Esophagus squamous epithelium (tissue), 5 donors: ENCODE results near the gene WDR1. TPM values are rescaled to one million over a fixed set of nuclear protein-coding genes. Genes with fewer than 3 reads are reported as not detected.

Experiments used
- DNase-seq: peaks from one replicate; lab custom pipeline; 2025; lab: John Stamatoyannopoulos, UW
- H3K27ac ChIP-seq, 4 donors: fragments of 200-600 bp; sonication (generic); one replicate each; pipeline ENCODE4 v1.5.1; 2016 to 2019; ENCODE audit warnings: mild to moderate bottlenecking in 1 of 4
- H3K27me3 ChIP-seq, 4 donors: fragments of 200-600 bp; sonication (generic); 1 replicate in 3 of 4; 2 replicates in 1 of 4; pipeline versions ENCODE4 v1.5.1 to v1.6.0; 2017 to 2021; ENCODE audit warnings: antibody characterized with exemption in 1 of 4
- H3K36me3 ChIP-seq, 3 donors: fragments of 200-600 bp; sonication (generic); one replicate each; pipeline ENCODE4 v1.5.1; 2016 to 2019
- H3K4me1 ChIP-seq, 3 donors: fragments of 200-600 bp; sonication (generic); one replicate each; pipeline ENCODE4 v1.5.1; 2017 to 2019
- H3K4me3 ChIP-seq, 4 donors: fragments of 200-600 bp; sonication (generic); 1 replicate in 3 of 4; 2 replicates in 1 of 4; pipeline ENCODE4 v1.5.1; 2016 to 2019; ENCODE audit warnings: mild to moderate bottlenecking in 2 of 4, moderate library complexity in 1 of 4
- H3K9me3 ChIP-seq, 3 donors: fragments of 200-600 bp; sonication (generic); one replicate each; pipeline ENCODE4 v1.5.1; 2016 to 2019
- POLR2A ChIP-seq, 4 donors: fragments of 450-650 bp; IDR thresholded peaks; one replicate each; pipeline ENCODE4 v1.6.1; 2017; ENCODE audit warnings: antibody characterized with exemption in 4 of 4, mild to moderate bottlenecking in 4 of 4, moderate library complexity in 3 of 4
- WGBS, 2 donors: methylation state at CpG; one replicate each; pipeline ENCODE4 v1.1.5; 2018; 5-methylcytosine and 5-hydroxymethylcytosine counted together
- intact Hi-C: fragments of 100-400 bp; cut with DNase I; formaldehyde crosslinking; loops from one replicate; pipeline ENCODE4 v1.15.0; 2022
- total RNA-seq, 4 donors: library from RNA; depleted of rRNA; stranded (reverse); fragments of >200 nt; gene quantifications; one replicate each; pipeline ENCODE4 v1.1.0, GENCODE V29; 2016
- TF ChIP-seq, protein P1 (sequence below), 6 experiments: fragments of 450-650 bp in 4 of 6; fragments of 200-600 bp in 2 of 6; sonication (generic) in 2 of 6; IDR thresholded peaks; one replicate each; pipeline ENCODE4 v1.5.1; 2016 to 2019; ENCODE audit warnings: antibody characterized with exemption in 6 of 6, mild to moderate bottlenecking in 4 of 6, moderate library complexity in 4 of 6
- donor health status: DM: yes; HTN: yes; CAD: no.

The WDR1 gene
- total RNA-seq, 4 donors from 2014 or later: 131 to 203 (median 171) TPM

DNA sequence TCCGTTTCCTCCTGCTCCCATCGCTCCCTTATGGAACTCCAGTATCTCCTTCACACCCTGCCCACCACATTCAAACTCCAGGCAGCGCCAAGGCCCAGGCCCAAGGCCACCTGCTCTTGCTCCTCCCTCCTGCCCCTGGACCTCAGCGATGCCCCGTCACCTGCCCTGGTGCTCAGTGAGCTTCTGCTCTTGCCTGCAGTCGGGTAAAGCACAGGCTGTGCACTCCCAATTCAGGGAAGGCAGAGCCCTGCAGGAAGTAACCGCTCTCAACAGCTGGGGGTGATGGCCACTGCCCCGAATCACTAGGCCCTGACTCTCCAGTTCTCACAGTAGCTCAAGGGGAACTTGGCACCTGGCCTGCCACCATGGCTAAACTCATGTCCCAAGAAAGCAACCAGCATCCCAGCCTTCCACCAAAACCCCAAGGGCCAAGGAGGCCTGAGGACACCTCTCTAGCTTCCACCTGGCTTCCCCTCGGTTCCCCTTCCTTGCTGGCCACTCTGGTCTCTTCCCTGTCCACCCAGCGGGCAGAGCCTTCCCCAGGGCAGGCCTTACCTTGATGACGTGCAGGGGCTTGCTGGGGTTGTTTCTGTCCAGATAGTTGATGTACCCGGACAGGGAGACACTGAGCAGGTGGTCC is 29.3 kb downstream of the WDR1 start:
- peaks cover 0 to 46% (median 15%) of the 10 kb centered on the region in 3 donors for H3K4me1 ChIP-seq
- WGBS, 2 donors: 93 to 99% methylated on average over 5 to 7 of the region's 12 CpGs
- no peaks in the 10 kb centered on the region for H3K9me3 ChIP-seq
- intact Hi-C loops: no loop called here
- no peak overlapping the region for H3K4me3 ChIP-seq
- no peak overlapping the region for H3K27ac ChIP-seq
- TF ChIP-seq, protein P1, sequence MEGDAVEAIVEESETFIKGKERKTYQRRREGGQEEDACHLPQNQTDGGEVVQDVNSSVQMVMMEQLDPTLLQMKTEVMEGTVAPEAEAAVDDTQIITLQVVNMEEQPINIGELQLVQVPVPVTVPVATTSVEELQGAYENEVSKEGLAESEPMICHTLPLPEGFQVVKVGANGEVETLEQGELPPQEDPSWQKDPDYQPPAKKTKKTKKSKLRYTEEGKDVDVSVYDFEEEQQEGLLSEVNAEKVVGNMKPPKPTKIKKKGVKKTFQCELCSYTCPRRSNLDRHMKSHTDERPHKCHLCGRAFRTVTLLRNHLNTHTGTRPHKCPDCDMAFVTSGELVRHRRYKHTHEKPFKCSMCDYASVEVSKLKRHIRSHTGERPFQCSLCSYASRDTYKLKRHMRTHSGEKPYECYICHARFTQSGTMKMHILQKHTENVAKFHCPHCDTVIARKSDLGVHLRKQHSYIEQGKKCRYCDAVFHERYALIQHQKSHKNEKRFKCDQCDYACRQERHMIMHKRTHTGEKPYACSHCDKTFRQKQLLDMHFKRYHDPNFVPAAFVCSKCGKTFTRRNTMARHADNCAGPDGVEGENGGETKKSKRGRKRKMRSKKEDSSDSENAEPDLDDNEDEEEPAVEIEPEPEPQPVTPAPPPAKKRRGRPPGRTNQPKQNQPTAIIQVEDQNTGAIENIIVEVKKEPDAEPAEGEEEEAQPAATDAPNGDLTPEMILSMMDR (IDR thresholded peaks at IDR 0.05): no peak
- no peak for TF ChIP-seq POLR2A (IDR thresholded peaks at IDR 0.05)
- no peaks in the 10 kb centered on the region for H3K27me3 ChIP-seq
- DNase-seq: no peak
- H3K36me3 ChIP-seq: peaks cover 71 to 100% (median 88%) of the 10 kb centered on the region in 3 donors

DNA sequence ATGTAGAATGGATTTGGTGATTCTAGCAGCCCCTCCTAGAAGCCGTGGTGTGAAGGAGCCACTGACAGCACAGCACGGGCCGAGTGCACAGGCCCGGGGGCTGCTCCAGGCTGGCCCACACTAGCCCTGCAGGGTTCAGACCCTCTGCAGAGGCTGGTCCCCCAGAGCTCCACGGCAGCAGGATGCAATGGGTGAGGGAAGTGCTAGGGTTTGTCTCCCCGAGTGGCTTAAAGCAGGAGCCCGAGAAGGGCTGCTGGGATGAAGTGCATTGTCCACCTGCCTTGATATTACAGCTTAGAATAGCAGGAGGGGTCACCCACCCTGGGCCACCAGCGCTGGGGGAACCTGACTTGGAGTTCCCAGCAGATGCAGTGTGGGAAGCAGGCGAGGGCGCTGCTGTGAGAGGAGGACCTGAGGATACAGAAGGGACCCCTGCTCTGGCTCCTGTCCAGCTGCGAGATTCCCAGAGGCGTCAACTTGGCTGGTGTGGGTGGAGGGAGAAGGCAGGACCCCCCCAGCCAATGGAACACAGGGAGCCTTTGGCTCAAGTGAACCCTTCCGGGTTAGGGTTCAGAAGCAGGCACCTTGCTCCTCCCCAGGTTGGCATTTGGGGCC is 30.0 kb downstream of the WDR1 start:
- no peak for DNase-seq
- intact Hi-C loops: no loop called here
- H3K9me3 ChIP-seq: no peaks in the 10 kb centered on the region
- peaks cover 0 to 41% (median 12%) of the 10 kb centered on the region in 3 donors for H3K4me1 ChIP-seq
- no peak for TF ChIP-seq POLR2A (IDR thresholded peaks at IDR 0.05)
- TF ChIP-seq, protein P1 (IDR thresholded peaks at IDR 0.05): no peak
- peaks cover 71 to 100% (median 88%) of the 10 kb centered on the region in 3 donors for H3K36me3 ChIP-seq
- no peak overlapping the region for H3K27ac ChIP-seq
- WGBS, 2 donors: 69 to 100% methylated on average over 2 to 4 of the region's 13 CpGs
- H3K4me3 ChIP-seq: no peak overlapping the region
- H3K27me3 ChIP-seq: no peaks in the 10 kb centered on the region

DNA sequence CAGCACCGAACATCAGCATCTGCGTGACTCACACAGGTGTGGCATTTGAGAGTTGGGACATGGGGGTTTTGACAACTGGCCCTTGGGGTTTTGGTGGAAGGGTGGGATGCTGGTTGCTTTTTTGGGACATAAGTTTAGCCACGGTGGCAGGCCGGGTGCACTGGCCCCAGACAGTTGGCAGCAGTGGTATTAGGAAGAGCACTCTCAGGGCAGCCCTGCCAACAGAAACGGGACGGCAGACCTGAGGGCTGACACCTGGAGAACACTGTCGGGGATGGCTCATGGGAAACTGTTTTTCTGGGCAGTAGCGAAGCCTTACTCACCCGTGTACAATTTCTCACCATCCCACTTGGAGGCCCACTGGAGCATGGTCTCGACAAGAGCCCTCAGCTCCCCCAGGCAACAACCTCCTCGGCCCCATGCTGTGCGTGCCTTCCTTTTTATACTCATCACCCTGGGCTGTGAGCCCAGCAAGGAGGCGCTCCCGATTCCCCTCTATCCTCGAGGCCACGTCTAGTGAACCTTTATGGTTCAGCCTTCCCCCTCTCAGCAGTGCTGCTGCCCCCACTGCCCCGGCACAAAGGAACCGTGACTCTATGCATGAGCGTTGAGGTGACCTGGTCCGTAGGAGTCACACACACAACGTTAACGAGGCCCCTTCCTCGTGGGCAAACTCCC is 30.6 kb downstream of the WDR1 start:
- no peak overlapping the region for H3K4me3 ChIP-seq
- no peaks in the 10 kb centered on the region for H3K27me3 ChIP-seq
- intact Hi-C loops: no loop called here
- no peak overlapping the region for H3K27ac ChIP-seq
- peaks cover 0 to 37% (median 12%) of the 10 kb centered on the region in 3 donors for H3K4me1 ChIP-seq
- TF ChIP-seq, protein P1 (IDR thresholded peaks at IDR 0.05): no peak
- no peak for TF ChIP-seq POLR2A (IDR thresholded peaks at IDR 0.05)
- WGBS, 2 donors: 66 to 88% methylated on average over 3 to 8 of the region's 23 CpGs
- no peaks in the 10 kb centered on the region for H3K9me3 ChIP-seq
- peaks cover 72 to 100% (median 87%) of the 10 kb centered on the region in 3 donors for H3K36me3 ChIP-seq
- DNase-seq: no peak

DNA sequence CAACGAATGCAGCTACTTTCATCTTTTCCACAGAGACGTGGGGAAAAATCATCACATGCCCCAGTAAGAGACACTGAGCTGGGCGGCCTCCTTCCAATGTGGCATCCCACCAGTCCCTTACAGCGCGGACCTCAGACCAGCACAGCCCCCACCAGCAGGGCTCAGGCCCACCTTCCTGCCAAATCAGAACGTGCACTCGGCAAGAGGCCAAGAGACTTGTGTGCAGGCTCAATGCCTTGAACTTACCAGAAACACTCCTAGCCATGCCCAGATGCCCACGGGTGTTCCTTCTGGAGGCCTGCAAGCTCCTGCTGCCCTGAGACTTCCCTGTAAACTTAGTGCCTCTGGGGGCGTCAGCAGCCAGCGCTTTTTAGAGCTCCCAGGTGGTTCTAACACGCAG is 31.2 kb downstream of the WDR1 start:
- peaks cover 0 to 37% (median 12%) of the 10 kb centered on the region in 3 donors for H3K4me1 ChIP-seq
- intact Hi-C loops: no loop called here
- no peaks in the 10 kb centered on the region for H3K9me3 ChIP-seq
- WGBS, 2 donors: 84 to 90% methylated on average over 4 to 5 of the region's 11 CpGs
- H3K4me3 ChIP-seq: no peak overlapping the region
- no peak overlapping the region for H3K27ac ChIP-seq
- peaks cover 78 to 100% (median 87%) of the 10 kb centered on the region in 3 donors for H3K36me3 ChIP-seq
- H3K27me3 ChIP-seq: no peaks in the 10 kb centered on the region
- DNase-seq: no peak
- TF ChIP-seq, protein P1 (IDR thresholded peaks at IDR 0.05): no peak
- TF ChIP-seq POLR2A (IDR thresholded peaks at IDR 0.05): no peak
